Activated gamma-delta T cell treated with Interleukin-2 at 50 U/mL for 16 hours (primary cell): ENCODE measurements around the gene CRYGA.

Experiments used
- DNase-seq: peaks from one replicate; pipeline ENCODE4 v3.0.0-alpha.2; 2020

CRYGA gene

GRCh38 chr2:208163489-208163888 lies at the start of gene CRYGA:
TSS of gene CRYGA (minus strand) at chr2:208163589. CDS start at chr2:208163556, 33 bp downstream.
- no peak for DNase-seq

DNA sequence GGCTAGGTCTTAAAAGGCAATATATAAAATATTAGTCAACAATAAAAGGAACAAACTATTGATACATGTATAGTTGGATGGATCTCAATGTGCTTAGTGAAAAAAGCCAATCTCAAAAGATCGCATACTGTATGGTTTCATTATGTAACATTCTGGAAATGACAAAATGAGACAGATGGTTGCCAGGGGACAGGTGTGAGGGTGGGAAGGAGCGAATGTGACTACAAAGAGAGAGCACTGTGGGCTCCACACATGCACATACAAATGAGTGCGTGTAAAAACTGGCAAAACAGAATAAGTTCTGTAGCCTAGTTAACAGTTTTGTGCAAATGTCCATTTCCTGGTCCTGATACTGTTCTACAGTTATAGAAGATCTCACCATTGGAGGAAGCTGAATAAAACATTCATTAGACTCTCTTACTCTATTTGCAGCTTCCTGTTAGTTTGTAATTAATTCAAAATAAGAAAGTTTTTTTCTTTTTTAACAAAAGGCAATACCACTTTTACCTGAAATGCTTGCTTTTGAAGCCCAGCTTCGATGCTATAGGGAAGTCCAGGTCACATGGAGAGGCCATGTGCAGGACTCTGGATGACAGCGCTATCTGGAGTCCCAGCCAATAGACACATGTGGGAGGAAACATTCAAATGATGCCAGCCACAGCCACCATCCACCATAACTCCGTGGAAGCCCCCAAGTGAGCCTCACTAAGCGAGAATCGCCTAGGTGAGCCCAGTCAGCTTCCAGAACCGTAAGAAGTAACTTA lies 47.5 kb upstream of the CRYGA start:
- no peak for DNase-seq

DNA sequence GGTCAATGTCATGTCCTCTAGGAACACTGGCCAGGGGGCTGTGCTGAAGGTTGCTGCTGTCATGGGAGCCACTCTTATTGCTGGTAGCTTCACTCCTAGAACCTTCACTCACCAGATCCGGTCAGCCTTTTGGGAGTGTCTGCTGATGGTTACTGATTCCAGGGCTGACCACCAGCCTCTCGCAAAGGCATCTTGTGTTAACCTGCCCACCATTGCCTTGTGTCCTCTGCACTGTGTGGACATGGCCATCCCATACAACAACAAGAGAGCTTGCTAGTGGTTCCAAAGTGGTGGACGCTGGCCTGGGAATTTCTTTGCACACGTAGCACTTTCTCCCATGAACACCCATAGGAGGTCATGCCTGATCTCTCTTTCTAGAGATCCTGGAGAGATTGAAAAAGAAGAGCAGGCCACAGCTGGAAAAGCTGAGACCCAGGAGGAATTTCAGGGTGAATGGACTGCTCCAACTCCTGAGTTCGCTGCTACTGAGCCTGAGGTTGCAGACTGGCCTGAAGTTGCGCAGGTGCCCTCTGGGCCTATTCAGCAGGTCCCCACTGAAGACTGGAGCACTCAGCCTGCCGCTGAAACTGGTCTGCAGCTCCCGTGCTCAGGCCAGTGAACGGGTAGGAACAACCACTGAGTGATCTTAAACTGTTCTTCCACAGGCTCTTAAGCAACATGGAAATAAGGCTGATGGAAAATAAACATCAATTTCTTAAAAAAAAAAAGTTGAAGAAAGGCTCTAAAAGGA lies 45.1 kb upstream of the CRYGA start:
- DNase-seq, result no peak

GRCh38 chr2:208207769-208208168 lies 44.4 kb upstream of the CRYGA start:
- DNase-seq, result no peak

DNA sequence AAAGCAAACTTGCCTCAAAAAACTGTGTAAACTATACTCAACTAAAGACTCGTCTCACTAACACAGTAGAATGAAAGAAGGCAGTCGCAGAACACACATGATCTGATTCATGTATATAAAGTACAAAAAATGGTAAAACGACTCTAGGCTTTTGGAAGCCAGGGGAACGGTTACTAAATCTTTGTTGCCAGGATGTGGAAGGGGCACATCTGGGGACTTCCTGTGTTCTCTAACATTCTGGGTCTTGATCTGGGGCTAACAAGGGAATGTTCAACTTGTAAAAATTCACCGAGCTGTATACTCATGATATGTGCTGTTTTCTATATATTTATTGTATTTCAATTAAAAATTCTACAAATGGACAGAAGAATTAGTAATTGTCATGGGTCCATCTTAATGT lies 40.8 kb upstream of the CRYGA start:
- DNase-seq, result no peak

DNA sequence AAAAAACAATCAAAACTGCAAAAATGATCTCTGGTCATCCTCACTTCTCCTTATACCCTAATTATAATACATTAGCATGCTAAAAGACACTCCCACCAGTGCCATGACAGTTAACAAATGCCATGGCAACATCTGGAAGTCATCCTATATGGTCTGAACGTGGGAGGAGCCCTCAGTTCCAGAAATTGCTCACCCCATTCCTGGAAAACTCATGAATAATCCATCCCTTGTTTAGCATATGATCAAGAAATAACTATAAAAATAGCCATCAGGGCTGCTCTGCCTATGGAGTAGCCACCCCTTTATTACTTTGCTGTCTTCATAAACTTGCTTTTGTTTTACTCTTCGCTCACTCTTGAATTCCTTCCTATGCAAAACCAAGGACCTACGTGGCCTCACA lies 32.1 kb upstream of the CRYGA start:
- DNase-seq, result no peak

DNA sequence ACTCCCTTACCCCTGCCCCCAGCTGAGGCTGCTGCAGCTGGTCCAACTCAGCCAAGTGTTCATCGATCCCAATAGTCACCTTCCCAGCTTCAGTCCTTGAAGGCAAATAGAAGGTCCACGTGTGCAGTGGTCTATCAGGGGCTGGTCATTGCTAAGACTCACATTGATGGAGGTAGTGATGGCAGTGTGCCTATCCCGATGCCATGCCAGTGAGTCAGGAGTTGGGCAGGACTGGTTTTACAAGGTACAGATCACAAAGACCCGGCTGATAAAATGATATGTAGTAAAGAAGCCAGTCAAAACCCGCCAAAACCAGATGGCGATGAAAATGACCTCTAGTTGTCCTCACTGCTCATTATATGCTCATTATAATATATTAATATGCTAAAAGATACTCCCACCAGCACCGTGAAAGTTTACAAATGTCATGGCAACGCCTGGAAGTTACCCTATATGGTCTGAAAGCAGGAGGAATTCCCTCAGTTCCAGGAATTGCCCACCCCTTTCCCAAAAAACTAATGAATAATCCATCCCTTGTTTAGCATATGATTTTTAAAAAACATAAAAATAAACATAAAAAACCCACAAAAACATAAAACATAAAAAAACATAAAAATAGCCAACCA lies 29.3 kb upstream of the CRYGA start:
- DNase-seq, result no peak

DNA sequence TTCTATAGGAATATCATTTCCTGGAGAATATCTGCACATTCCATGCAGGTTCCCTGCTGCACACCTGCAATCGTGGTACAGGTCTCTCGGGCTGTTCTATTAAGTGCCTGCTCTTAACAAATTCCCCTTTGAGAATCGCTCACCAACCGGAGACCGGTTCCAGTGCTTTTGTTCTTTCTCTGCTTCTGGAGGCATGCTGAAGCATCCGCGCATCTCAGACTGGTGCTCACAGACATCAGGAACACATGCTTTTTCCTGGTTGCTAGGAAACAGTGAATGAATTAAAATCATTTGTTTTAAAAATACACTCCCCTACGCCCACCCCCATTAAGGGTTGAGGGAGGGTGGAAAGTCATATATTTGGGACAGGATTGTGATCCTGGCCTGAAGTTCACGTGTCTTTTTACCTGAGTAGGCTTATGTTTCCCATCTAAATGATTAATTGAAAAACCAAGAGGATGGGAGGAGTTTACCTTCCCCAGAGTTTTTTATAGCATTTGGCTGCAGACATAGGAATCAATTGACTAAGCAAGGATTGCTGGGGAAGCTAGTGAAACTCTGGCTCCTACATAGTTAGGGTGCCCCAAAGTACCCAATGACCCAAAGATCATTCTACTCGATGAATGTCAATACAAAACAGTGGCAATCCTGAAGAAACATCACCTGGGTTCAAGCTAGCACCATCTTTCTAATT lies 26.6 kb upstream of the CRYGA start, which contains the start of gene C2orf80:
Gene C2orf80 (minus strand): TSS at position 221 of the 694 bp plus-strand sequence. CDS start 3,044 bp downstream, outside the sequence.
- DNase-seq, result no peak

- DNase-seq, result no peak
Observed at GRCh38 chr2:208189069-208189809, 25.9 kb upstream of the CRYGA start.

- no peak for DNase-seq
Observed at GRCh38 chr2:208186893-208187292, 23.5 kb upstream of the CRYGA start.

GRCh38 chr2:208186465-208186864 lies 23.1 kb upstream of the CRYGA start:
- no peak for DNase-seq

- no peak for DNase-seq
Observed at GRCh38 chr2:208183972-208184705, 20.8 kb upstream of the CRYGA start.

DNA sequence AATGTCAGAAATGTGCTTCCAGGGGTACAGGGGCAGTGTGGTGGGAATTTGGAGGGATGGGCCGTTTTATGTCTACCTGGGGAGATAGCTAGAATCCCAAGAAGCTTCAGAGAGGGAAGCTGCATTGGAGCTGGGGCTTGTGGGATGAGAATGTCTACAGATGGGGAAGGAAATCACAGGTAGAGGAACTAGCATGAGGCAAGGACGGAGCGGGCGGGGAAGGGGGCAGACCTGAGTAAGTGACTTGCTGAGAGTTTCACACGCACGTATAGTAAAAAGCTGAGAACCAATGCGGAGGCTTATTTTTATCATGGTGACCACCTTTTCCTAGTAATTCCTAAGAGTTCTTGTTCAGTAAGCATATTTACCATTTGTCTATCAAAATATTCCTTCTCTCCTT lies 20.1 kb upstream of the CRYGA start:
- no peak for DNase-seq

GRCh38 chr2:208182835-208183234 lies 19.4 kb upstream of the CRYGA start:
- no peak for DNase-seq

DNA sequence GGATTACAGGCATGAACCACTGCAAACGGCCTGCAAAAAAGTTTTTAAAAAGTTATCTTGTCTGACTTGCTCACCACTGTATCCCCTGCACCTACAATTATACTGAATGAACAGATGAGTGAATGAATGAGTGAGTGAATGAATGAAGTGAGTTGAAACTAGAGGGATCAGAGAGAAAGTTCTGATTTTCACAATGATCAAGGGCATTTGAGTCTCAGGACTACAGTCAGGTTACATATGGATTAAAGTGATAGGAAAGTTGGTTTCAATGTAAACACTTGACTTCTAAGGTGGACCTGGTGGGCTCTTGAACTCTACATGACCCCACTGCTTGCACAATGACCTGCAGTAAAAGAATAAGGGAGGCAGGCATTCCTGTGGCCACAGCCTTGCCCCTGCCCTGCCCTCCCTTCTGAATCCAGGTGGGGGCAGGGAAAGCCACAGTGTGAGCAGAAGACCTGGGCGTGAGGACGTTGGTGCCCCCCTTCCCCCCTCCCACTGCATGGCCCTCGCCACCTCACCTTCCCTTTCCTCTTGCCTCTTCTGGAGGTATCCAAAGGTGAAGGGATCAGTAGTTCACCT lies 15.7 kb upstream of the CRYGA start:
- DNase-seq, result no peak

DNA sequence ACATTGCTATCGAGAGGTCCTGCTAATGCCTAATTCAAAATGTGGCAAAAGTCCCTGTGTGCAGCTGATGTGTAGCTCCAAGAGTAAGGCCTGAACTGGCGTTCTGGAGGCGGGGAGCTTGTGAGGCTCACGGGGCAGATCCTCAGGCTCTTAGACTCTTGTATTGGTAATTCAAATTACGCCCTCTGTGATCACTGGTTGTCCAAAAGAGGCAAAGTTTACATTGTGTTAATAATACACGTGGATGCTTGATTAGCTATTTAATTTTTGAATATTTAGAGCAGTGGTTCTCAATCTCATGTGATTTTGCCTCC lies 12.4 kb upstream of the CRYGA start:
- DNase-seq, result no peak

GRCh38 chr2:208175069-208175839 lies 11.9 kb upstream of the CRYGA start:
- peak; percentile 57 for DNase-seq

- no peak for DNase-seq
Observed at GRCh38 chr2:208174144-208174543, 10.8 kb upstream of the CRYGA start.

DNA sequence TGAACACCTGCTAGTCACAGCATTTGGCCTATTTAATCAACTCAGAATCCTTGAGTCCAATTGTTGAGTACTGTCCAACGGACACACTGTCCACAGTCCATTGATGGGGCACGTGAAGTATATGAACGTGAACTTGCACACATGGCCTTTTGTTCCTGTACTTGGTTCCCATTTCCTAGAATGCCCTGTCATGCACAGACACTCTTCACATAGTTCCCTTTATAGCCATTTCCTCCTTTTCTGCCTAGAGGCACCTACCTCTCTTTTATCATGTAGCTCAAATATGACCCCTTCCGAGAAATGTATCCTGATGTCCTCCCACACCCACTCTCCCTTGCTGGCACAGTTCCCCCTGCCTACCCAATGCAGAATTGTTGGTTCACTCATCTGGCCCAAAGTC lies 8.7 kb upstream of the CRYGA start:
- DNase-seq, result no peak

GRCh38 chr2:208164951-208165755 lies 1.8 kb upstream of the CRYGA start:
- DNase-seq, result no peak
